ENCODE measurements around the gene IMMT. TPM values are rescaled to one million over a fixed set of nuclear protein-coding genes. Genes with fewer than 3 reads are reported as not detected.

The IMMT gene
- total RNA-seq, 2 donors from 2014 or later = 96.8 to 99.9 TPM

GRCh38 chr2:86243272-86243671 is 48.0 kb upstream of the IMMT start:
- H3K27ac Mint-ChIP-seq = no peak overlapping the region
- H3K27me3 ChIP-seq (ENCODE audit: control insufficient read depth, insufficient read depth, low read length, poor library complexity, severe bottlenecking) = no peaks in the 10 kb centered on the region
- peaks cover 3% of the 10 kb centered on the region for H3K9me3 Mint-ChIP-seq
- H3K27me3 Mint-ChIP-seq (ENCODE audit: insufficient read depth) = peaks cover 5% of the 10 kb centered on the region
- 84 to 89% methylated on average over 5 to 6 of the region's 6 CpGs for WGBS, 2 experiments (ENCODE audit: insufficient coverage in 1 of 2, insufficient read length in 1 of 2)
- H3K9me3 ChIP-seq (ENCODE audit: control insufficient read depth, low read length) = no peaks in the 10 kb centered on the region
- no peaks in the 10 kb centered on the region for H3K4me1 Mint-ChIP-seq
- H3K27ac ChIP-seq (ENCODE audit: low read depth, low read length) = no peak overlapping the region
- H3K9ac ChIP-seq (ENCODE audit: extremely low read depth, low read length, poor library complexity, severe bottlenecking) = no peak overlapping the region
- H3K4me1 ChIP-seq (ENCODE audit: control insufficient read depth, insufficient read depth, low read length) = no peaks in the 10 kb centered on the region
- DNase-seq = no peak
- TF ChIP-seq, protein P1, sequence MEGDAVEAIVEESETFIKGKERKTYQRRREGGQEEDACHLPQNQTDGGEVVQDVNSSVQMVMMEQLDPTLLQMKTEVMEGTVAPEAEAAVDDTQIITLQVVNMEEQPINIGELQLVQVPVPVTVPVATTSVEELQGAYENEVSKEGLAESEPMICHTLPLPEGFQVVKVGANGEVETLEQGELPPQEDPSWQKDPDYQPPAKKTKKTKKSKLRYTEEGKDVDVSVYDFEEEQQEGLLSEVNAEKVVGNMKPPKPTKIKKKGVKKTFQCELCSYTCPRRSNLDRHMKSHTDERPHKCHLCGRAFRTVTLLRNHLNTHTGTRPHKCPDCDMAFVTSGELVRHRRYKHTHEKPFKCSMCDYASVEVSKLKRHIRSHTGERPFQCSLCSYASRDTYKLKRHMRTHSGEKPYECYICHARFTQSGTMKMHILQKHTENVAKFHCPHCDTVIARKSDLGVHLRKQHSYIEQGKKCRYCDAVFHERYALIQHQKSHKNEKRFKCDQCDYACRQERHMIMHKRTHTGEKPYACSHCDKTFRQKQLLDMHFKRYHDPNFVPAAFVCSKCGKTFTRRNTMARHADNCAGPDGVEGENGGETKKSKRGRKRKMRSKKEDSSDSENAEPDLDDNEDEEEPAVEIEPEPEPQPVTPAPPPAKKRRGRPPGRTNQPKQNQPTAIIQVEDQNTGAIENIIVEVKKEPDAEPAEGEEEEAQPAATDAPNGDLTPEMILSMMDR (conservative IDR thresholded peaks at IDR 0.05) = no peak
- no peak overlapping the region for H3K4me3 ChIP-seq (ENCODE audit: low read length)
- H3K4me3 Mint-ChIP-seq = no peak overlapping the region
- no peaks in the 10 kb centered on the region for H3K36me3 ChIP-seq (ENCODE audit: control insufficient read depth, insufficient read depth, low read length)
- no peaks in the 10 kb centered on the region for H3K36me3 Mint-ChIP-seq (ENCODE audit: low read depth)

- Mint-ChIP-seq H3K27ac (no peak overlapping the region), H3K9me3 (peaks cover 3% of the 10 kb centered on the region), H3K27me3 (ENCODE audit: insufficient read depth) (peaks cover 5% of the 10 kb centered on the region), H3K36me3 (ENCODE audit: low read depth) (no peaks in the 10 kb centered on the region), H3K4me3 (no peak overlapping the region), H3K4me1 (no peaks in the 10 kb centered on the region)
- H3K27ac ChIP-seq (ENCODE audit: low read depth, low read length) = no peak overlapping the region
- no peaks in the 10 kb centered on the region for H3K36me3 ChIP-seq (ENCODE audit: control insufficient read depth, insufficient read depth, low read length)
- no peaks in the 10 kb centered on the region for H3K27me3 ChIP-seq (ENCODE audit: control insufficient read depth, insufficient read depth, low read length, poor library complexity, severe bottlenecking)
- no peak overlapping the region for H3K4me3 ChIP-seq (ENCODE audit: low read length)
- H3K4me1 ChIP-seq (ENCODE audit: control insufficient read depth, insufficient read depth, low read length) = no peaks in the 10 kb centered on the region
- TF ChIP-seq, protein P1 (conservative IDR thresholded peaks at IDR 0.05) = no peak
- H3K9ac ChIP-seq (ENCODE audit: extremely low read depth, low read length, poor library complexity, severe bottlenecking) = no peak overlapping the region
- H3K9me3 ChIP-seq (ENCODE audit: control insufficient read depth, low read length) = no peaks in the 10 kb centered on the region
- 93 to 100% methylated on average over 4 to 6 of the region's 6 CpGs for WGBS, 2 experiments (ENCODE audit: insufficient coverage in 1 of 2, insufficient read length in 1 of 2)
- no peak for DNase-seq
These were observed 46.3 kb upstream of the IMMT start for GRCh38 chr2:86241611-86242010.

DNA sequence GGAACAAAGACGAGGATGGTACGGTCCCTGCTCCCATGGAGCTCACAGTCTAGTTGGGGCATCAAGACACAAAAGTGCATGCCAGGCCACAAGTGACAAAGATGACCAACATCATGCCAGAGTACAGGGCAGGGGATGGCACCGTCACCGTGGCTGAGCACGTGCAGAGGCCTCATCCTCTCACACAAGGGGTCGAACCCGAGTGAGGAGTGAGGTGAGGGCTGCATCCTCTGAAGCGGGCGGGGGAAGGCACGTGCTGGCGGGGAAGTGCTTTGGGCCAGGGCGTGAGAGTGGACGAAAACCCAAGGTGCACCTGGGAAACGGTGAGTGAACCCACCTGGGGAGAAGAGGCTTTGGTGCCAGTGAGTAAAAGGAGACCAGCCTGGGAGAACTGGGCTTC is 45.0 kb upstream of the IMMT start:
- TF ChIP-seq, protein P1 (conservative IDR thresholded peaks at IDR 0.05) = no peak
- Histone ChIP-seq H3K4me1 (ENCODE audit: control insufficient read depth, insufficient read depth, low read length) (no peaks in the 10 kb centered on the region), H3K4me3 (ENCODE audit: low read length) (no peak overlapping the region), H3K27me3 (ENCODE audit: control insufficient read depth, insufficient read depth, low read length, poor library complexity, severe bottlenecking) (no peaks in the 10 kb centered on the region), H3K9ac (ENCODE audit: extremely low read depth, low read length, poor library complexity, severe bottlenecking) (no peak overlapping the region), H3K9me3 (ENCODE audit: control insufficient read depth, low read length) (no peaks in the 10 kb centered on the region), H3K27ac (ENCODE audit: low read depth, low read length) (no peak overlapping the region), H3K36me3 (ENCODE audit: control insufficient read depth, insufficient read depth, low read length) (no peaks in the 10 kb centered on the region)
- H3K4me1 Mint-ChIP-seq = no peaks in the 10 kb centered on the region
- no peak overlapping the region for H3K4me3 Mint-ChIP-seq
- H3K36me3 Mint-ChIP-seq (ENCODE audit: low read depth) = no peaks in the 10 kb centered on the region
- H3K9me3 Mint-ChIP-seq = peaks cover 3% of the 10 kb centered on the region
- H3K27me3 Mint-ChIP-seq (ENCODE audit: insufficient read depth) = peaks cover 5% of the 10 kb centered on the region
- 95 to 96% methylated on average over 13 to 14 of the region's 14 CpGs for WGBS, 2 experiments (ENCODE audit: insufficient coverage in 1 of 2, insufficient read length in 1 of 2)
- no peak for DNase-seq
- H3K27ac Mint-ChIP-seq = no peak overlapping the region
